ENCODE data around the gene TMEM186.
"Not testable (repeated sequence)": the region's sequence is repeated elsewhere in the genome, so short reads cannot be mapped to it uniquely, and the experiment has no call there.

TMEM186 gene

GRCh38 chr16:8774208-8774607 lies 23.2 kb downstream of the TMEM186 start:
- DNase-seq (ENCODE audit: low read depth, low spot score): no peak

GRCh38 chr16:8773537-8773936 lies 23.9 kb downstream of the TMEM186 start:
- DNase-seq (ENCODE audit: low read depth, low spot score): no peak

DNA sequence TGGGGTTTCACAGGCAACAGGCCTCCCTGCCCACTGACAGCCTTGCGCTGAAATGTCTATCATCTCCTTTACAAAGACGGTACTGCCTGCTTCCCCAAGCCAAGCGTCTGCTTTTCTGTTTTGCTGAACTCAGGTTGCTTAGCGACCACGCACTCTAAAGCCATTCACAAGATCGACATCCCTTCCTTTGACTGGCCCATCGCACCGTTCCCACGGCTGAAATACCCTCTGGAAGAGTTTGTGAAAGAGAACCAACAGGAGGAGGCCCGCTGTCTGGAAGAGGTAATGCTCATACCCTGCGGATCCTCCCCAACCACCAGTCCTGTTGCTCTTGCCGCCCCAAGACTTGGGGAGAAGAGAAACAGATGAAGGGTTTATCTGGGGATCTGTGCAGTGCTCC lies 28.7 kb downstream of the TMEM186 start:
- no peak for DNase-seq (ENCODE audit: low read depth, low spot score)

DNA sequence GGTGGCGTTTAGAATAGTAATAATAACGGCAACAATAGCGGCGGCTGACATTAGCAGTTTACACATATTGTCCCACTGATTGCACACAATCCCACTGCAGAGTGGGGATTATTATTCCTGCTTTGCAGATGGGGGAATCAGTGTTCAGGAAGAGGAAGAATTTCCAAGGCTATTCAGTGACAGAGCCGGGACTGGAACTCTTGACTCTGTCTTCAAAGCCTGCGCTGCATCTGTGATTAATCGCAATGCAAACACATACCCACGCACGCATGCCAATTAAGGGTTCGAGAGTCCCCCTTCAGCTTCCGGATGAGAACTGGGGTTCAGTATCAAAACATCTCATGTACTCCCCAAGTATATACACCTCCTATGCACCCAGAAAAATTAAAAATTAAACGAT lies 29.2 kb downstream of the TMEM186 start:
- no peak for DNase-seq (ENCODE audit: low read depth, low spot score)

GRCh38 chr16:8767176-8767575 lies 30.3 kb downstream of the TMEM186 start:
- DNase-seq (ENCODE audit: low read depth, low spot score): no peak

GRCh38 chr16:8764525-8765250 lies 32.8 kb downstream of the TMEM186 start:
- DNase-seq (ENCODE audit: low read depth, low spot score): no peak

DNA sequence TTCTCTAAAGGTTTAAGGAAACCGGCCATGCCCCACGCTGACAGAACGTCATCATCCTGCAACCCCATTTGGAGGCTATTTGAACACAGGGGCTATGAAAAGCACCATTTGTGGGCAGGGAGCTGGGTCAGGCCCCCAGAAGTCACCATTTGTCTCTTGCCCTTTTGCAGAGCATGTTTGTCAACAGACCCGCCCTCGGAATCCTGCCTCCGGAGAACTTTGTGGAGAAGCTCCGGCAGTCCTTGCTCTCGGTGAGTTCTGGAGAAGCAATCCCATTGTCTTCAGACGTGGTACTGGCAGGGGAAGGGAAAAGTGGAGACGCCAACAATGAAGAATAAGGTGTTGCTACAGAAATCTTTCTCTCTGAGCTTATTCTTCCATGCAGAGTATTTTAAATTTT lies 33.5 kb downstream of the TMEM186 start:
- no peak for DNase-seq (ENCODE audit: low read depth, low spot score)

- DNase-seq (ENCODE audit: low read depth, low spot score): no peak
Measured at GRCh38 chr16:8763083-8763482, 34.4 kb downstream of the TMEM186 start.

DNA sequence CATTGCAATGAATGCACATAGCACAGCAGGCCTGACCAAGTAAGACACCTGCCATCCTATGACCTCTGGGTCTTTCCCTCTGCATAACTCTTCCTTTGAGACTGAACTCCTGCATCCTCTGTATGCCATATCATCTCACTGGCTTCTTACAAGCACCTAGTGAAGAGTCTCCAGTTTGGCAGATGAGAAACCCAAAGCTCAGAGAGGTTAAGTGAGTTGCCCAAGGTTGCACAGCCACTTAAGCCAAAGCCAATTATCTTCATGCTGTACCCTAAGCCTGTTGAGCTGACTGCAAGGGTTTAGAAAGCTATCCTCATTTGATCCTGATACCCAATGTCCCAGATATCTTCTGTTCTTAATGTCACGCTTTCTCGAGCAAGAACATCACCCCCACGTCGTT lies 35.2 kb downstream of the TMEM186 start:
- no peak for DNase-seq (ENCODE audit: low read depth, low spot score)

GRCh38 chr16:8761078-8761477 lies 36.4 kb downstream of the TMEM186 start:
- DNase-seq (ENCODE audit: low read depth, low spot score): no peak

- no peak for DNase-seq (ENCODE audit: low read depth, low spot score)
Measured at GRCh38 chr16:8760021-8760420, 37.4 kb downstream of the TMEM186 start.

GRCh38 chr16:8758022-8758421 lies 39.4 kb downstream of the TMEM186 start:
- DNase-seq (ENCODE audit: low read depth, low spot score): no peak

DNA sequence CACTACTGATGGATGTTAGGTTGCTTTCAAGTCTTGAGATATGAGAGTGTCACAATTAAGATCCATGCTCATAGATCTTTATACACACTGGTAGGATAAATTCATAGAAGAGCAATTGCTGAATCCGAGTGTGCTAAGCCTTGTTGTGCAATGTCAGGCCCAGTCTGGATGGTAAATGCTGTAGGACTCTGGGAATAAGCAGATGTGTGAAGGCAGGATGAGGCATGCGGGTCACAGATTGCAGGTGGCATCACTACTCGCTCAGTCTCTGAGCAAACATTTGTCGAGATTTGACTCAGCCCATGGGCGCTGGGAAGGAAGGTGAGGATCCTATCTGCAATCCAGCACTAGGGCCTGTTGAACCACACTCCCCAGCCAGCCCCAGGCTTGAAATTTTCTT lies 40.7 kb downstream of the TMEM186 start:
- DNase-seq (ENCODE audit: low read depth, low spot score): no peak

DNA sequence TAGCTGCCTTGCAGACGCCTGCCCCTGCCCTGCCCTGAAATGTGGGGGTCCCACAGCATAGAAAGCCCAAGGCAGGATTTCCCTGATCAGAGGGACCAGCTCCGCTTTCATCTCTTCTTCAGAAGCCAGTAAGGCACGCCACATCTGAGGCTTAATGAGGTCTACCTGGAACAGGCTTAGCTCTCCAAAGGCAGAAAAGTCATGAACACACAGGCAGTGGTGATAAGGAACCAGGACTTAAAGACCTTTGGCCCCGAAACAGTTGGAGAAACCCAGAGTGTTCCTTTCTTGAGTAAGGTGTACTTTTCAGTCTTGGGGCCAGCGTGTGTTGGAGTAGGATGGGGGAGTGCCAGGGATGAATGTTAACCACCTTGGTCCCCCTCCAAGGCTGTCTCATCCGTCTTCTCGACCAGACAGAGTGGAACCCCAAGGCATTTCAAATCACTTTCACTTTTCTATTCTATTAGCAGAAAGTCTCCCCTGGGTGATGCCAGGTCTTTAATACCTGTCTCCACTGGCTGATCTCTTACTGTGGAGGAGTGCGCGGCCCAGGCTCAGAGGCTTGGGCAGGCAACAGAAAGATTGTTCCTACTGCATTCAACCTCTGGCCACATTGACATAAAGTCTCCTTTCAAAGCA lies 43.9 kb downstream of the TMEM186 start:
- no peak for DNase-seq (ENCODE audit: low read depth, low spot score)

- no peak for DNase-seq (ENCODE audit: low read depth, low spot score)
Measured at GRCh38 chr16:8752706-8753105, 44.7 kb downstream of the TMEM186 start.

GRCh38 chr16:8751481-8752311 lies 45.7 kb downstream of the TMEM186 start:
- no peak for DNase-seq (ENCODE audit: low read depth, low spot score)

DNA sequence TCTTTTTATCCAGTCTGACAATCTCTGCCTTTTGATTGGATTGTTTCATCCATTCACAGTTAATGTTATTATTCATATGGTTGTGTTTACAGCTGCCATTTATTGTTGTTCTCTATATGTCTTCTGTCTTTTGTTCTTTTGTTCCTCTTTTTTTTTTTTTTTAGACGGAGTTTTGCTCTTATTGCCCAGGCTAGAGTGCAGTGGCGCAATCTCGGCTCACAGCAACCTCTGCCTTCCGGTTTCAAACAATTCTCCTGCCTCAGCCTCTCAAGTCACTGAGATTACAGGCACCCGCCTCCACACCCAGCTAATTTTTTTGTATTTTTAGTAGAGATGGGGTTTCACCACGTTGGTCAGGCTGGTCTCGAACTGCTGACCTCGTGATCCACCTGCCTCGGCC lies 48.5 kb downstream of the TMEM186 start:
- DNase-seq (ENCODE audit: low read depth, low spot score): not testable (repeated sequence)

Data from iPS DF 19.7 (cell line).